HG03175 (cell line): ENCODE results near the gene ADGRE1.

Source experiments
- ATAC-seq: cut with Tn5 transposase; IDR thresholded peaks from one replicate; pipeline ENCODE4 v1.9.1; 2021; ENCODE audit warnings: mild to moderate bottlenecking, moderate library complexity; ENCODE audit not compliant: unreplicated experiment

The ADGRE1 gene

DNA sequence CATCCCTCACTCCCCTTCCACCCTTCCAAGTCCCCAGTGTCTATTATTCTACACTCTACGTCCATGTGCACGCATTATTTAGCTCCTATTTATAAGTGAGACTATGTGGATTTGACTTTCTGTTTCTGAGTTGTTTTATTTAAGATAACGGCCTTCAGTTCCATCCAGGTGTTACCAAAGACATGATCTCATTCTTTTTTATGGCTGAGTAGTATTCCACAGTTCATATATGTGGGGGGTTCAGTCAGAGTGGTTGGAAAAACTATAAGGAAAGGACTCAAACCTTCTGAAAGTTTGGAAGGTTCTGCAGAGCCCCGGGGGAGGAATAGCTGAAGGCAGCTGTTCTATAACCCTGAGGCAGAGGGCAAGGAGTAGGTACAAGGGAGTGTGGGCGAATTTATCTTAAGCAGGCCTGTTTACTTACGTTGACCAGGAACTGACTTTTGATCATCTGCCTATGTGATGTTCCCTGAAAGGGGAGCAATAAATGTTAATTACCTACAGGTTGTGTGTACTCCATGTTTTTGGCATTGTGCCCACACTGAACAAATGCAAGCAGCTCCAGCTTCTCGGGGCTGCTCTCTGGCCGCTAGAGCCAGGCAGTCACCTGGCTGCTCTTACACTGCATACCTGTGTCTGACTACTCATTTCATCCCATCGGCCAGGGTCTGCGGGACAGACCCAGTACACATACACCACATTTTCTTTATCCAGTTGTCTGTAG is 13.5 kb upstream of the ADGRE1 start:
- no peak for ATAC-seq

- no peak for ATAC-seq
Measured at GRCh38 chr19:6875218-6875617, 12.2 kb upstream of the ADGRE1 start.

DNA sequence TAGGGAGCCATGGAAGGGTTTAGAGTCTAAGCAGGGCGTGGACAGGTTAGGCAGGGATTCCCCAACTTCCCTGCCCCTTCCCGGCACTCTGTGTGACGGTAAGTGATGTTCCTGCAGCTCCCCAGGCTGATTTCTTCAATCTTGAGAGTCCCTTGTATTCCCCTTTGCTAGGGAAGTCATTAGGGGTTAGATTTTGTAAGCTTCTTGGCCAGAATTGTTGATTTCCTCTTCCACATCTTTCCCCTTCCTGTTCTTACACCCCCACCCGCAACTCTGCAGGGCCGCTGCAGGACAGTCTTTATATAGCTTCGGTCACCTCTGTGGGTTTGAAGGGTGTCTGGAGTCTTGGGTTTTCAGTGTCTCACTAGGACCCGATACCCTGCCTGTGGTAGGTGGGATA is 10.6 kb upstream of the ADGRE1 start:
- no peak for ATAC-seq

DNA sequence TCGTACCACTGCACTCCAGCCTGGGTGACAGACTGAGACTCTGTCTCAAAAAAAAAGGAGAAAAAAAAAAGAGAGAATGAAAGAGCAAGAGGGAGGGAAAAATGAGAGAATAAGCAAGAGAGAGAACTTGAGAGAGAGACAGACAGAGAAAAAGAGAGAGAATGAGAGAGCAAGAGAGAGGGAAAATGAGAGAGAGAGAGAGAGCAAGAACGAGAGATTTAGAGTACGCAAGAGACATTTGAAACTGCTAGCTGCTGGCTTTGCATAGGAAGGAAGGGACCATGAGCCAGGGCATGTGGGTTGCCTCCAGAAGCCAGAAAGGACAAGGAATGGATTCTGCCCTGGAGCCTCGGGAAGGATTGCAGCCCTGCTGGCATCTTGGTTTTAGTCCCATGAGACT is 9.6 kb upstream of the ADGRE1 start:
- ATAC-seq, result no peak

DNA sequence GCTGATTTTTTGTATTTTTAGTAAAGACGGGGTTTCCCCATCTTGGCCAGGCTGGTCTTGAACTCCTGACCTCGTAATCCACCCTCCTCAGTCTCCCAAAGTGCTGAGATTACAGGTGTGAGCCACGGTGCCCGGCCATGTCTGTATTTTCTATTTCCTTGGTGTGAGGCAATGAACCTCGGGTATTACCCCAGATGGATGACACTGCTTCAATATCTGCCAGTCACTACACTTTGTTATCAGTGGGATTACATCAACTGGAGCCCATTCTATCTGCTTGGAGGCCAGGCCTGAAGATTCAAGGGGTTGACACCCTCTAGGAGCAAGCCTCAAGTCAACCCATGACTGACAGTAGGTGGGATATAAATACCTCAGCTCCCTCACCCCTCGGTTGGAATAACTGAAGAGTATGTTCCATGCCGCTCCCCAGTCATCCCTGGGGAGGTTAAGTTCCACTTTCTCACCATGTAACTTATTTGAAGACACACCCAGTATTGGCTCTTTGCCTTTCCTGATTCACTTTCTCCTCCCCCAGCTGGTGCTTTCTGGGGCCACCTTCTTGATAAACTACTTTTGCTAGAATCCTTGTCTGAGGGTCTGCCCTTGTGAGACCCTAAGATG is 992 bp upstream of the ADGRE1 start:
- ATAC-seq, result no peak

GRCh38 chr19:6888967-6889366 is 1.6 kb downstream of the ADGRE1 start:
- ATAC-seq, result no peak

DNA sequence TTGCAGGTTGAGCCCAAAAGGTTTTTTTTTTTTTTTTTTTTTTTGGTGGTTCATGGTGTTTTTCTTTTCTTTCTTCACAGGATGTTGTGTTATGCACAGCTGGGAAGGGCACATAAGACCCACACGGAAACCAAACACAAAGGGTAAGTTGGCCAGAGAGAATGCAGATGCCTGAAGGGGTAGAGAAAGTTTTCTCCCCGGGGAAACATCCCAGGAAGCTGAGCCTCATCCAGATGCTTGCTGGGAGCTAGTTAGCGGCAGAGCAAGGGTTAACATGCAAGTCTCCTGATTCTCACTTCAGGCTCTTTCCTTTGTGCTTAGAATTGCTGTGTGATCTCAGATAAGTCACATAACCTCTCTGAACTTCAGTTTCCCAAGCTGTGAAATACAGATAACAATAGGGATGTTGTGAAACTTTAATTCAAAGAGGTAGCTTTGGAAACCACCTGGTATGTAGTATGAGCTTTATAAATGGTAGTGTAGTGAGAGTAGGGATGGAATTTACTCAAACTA is 3.1 kb downstream of the ADGRE1 start:
- no peak for ATAC-seq

- no peak for ATAC-seq
Measured at GRCh38 chr19:6890938-6891337, 3.6 kb downstream of the ADGRE1 start.

GRCh38 chr19:6891761-6892385 is 4.5 kb downstream of the ADGRE1 start:
- ATAC-seq, result no peak

DNA sequence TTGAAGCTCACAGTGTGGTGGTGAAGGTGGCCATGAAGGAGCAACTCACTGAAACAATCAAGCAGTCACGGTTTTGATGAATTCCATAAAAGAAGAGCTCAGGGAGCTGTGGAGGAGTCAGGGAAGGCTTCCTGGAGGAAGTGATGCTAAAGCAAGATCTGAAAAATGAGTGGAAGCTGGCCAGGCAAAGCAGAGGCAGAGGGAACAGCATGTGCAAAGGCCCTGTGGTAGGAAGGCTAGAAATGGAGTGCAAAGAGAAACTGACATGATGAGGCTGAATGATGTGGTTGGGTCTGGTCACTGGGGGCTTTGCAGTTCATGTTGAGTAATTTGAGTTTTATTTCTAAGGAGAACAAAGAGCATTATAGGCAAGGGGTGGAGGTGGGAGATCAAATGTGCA is 6.9 kb downstream of the ADGRE1 start:
- ATAC-seq, result no peak

DNA sequence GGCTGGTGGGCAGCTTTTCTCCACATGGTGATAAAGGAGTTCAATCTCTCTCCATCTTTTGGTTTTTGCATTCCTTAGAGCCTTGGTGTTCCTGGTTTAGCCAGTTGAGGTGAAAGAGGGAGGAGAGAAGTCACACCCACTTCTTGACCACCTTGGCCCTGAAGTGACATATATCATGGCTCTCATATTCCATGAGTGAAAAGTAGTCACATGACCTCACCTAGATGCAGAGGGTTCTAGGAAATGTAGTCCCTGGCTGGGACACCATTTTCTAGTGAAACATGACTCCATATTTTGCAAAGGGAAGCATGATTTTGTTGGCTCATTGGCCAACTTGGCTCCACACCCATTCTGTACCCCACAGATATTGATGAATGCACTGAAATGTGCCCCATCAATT is 16.1 kb downstream of the ADGRE1 start:
- no peak for ATAC-seq

GRCh38 chr19:6906559-6907060 is 19.2 kb downstream of the ADGRE1 start:
- ATAC-seq, result no peak

GRCh38 chr19:6911523-6911922 is 24.1 kb downstream of the ADGRE1 start:
- ATAC-seq, result no peak

GRCh38 chr19:6914321-6914720 is 26.9 kb downstream of the ADGRE1 start:
- ATAC-seq, result no peak

DNA sequence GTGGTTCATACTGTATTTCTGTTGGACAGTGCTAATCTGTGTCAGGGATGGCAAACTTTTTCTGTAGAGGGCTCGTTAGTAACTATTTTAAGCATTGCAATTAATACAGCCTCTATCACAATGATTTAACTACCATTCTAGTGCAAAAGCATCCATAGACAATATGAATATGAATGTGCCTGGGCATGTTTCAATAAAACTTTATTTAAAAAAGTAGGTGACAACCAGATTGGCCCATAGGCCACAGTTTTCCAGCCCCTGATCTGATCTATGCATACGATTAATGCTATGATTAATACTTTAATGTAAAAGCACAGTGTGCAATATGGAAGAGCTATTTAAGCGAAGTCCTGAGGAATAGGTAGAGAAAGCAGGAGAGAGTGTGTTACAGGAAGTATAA is 29.6 kb downstream of the ADGRE1 start:
- ATAC-seq, result no peak

GRCh38 chr19:6925386-6925785 is 38.0 kb downstream of the ADGRE1 start:
- no peak for ATAC-seq

GRCh38 chr19:6925801-6926751 is 38.7 kb downstream of the ADGRE1 start:
- no peak for ATAC-seq

GRCh38 chr19:6930190-6930589 is 42.8 kb downstream of the ADGRE1 start:
- ATAC-seq, result no peak

DNA sequence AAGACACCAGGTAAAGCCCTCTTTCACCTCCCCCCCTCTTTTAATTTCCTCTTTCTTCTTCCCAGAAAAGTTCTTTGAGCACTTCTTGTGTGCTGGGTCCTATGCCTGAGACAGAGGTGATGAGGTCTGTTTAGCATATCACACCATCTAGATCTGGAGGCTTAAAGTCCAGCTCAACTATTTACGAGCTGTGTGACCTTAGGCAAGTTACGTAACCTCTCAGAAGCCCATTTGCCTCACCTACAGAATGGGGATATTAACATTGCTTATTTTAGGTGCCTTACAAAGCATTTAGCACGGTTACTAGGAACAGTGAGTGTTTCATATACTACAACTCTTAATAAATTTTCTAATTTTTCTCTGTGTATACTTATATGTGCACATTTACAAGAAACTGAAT is 47.7 kb downstream of the ADGRE1 start:
- ATAC-seq, result no peak

- no peak for ATAC-seq
Measured at GRCh38 chr19:6935618-6936017, 48.2 kb downstream of the ADGRE1 start.

DNA sequence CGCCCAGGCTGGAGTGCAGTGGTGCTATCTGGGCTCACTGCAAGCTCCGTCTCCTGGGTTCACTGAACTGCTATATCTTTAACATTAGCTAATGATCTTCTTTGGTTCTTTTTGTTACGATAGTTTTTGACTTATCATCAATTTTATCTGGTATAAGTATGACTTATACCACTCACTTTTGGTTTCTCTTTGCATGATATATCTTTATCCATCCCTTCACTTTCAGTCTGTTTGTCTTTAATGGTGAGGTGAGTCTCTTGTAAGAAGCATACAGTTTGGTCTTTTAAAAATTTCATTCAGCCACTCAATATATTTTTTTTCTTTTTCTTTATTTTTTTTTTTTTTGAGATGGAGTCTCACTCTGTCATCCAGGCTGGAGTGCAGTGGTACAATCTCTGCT is 58.4 kb downstream of the ADGRE1 start:
- ATAC-seq, result no peak
